Astrocyte of the spinal cord (primary cell): ENCODE results near the gene GOLGA1.
"Not testable (repeated sequence)": the region's sequence is repeated elsewhere in the genome, so short reads cannot be mapped to it uniquely, and the experiment has no call there.

Experiments
- DNase-seq: peaks from one replicate; pipeline ENCODE4 v3.0.0; 2011; ENCODE audit warnings: low read depth, low spot score
- H3K4me3 ChIP-seq: 2 replicates; pipeline ENCODE4 v1.5.1; 2011; ENCODE audit warnings: low read depth, mild to moderate bottlenecking, low read length, moderate library complexity
- in situ Hi-C: cut with HindIII; loops from 2 replicates; pipeline ENCODE4 v1.10.0; 2017; ENCODE audit warnings: low sequenced_read_pairs
- TF ChIP-seq, protein P1 (sequence below): IDR thresholded peaks from 2 replicates; pipeline ENCODE4 v1.5.1; 2012; ENCODE audit warnings: low read depth, mild to moderate bottlenecking, low read length, inconsistent platforms

GOLGA1 gene

DNA sequence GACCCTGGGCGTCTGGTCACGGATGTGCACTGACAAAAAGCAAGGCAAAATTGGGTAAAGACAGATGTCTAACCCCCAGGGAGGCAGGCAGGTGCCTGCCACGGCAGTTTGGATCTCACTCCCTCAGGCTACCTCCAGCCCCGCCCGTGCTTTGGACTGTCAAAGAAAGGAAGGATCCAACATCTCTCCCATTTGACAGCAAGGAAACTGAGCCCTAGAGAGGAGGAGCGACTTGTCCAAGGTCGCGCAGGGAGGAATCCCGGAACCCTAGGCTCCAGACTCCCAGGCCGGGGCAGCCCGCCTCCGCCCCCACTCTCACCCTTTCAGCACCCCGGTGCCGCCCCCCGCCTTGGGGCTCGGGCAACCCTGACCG, 376 bp downstream of the GOLGA1 start:
- TF ChIP-seq, protein P1, sequence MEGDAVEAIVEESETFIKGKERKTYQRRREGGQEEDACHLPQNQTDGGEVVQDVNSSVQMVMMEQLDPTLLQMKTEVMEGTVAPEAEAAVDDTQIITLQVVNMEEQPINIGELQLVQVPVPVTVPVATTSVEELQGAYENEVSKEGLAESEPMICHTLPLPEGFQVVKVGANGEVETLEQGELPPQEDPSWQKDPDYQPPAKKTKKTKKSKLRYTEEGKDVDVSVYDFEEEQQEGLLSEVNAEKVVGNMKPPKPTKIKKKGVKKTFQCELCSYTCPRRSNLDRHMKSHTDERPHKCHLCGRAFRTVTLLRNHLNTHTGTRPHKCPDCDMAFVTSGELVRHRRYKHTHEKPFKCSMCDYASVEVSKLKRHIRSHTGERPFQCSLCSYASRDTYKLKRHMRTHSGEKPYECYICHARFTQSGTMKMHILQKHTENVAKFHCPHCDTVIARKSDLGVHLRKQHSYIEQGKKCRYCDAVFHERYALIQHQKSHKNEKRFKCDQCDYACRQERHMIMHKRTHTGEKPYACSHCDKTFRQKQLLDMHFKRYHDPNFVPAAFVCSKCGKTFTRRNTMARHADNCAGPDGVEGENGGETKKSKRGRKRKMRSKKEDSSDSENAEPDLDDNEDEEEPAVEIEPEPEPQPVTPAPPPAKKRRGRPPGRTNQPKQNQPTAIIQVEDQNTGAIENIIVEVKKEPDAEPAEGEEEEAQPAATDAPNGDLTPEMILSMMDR = no peak
- peak overlapping the region; percentile 87 for H3K4me3 ChIP-seq
- in situ Hi-C loops = no loop called here
- DNase-seq = no peak

DNA sequence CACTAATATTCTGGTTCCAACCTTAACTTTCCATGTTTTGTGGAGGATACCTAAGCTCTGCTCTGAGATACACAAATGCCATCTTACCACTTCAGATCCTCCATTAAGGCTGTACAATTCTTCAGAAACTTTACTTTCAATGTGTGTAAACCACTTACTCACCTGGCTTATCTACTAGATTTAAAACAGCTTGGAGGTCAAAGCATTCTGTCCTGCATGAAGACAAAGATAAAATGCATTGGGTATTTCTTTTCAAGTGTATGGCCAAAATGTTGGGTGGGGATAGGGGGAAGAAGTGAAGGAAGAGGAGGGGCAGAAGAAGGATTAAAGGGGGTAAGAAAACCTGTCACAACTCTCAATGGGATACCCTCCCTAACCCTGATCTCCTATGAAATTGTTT, 939 bp downstream of the GOLGA1 start:
- TF ChIP-seq, protein P1 = no peak
- DNase-seq = no peak
- in situ Hi-C loops = no loop called here
- H3K4me3 ChIP-seq = peak overlapping the region; percentile 87

DNA sequence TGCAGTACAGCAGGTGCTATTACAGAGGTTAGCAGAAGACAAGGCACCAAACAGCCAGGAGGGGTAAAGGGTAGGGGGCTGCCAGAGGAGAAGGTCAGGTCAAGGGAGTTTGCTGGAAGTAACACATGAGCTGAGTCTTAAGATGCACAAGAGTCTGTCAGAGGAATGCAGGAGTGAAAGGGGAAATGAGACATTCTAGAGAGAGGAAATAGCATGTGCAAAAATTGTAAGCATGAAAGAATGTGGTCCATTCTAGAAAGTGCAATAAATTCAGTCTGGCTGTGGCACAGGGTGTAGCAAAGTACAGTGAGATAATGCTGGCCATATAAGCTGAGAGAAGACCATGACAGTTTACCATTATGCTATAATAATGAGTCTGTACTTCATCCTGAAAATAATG, 6.6 kb downstream of the GOLGA1 start:
- in situ Hi-C loops = no loop called here
- DNase-seq = peak; percentile 33

DNA sequence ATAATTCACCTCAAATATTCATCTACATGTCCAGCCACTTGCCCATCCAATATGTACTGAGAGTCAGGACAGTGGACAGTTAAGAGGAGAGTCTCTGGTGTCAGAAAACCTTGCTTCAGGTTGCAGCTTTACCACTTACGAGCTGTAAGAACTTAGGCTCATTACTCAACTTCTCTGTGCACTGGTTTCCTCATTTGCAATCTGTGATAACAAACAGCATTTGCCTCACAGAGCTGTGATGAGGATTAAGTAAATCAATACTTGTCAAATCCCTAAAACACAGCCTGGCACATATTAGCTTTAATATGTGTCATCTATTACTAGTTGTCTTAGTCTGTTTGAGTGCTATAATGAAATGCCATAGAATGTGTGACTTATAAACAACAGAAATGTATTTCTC, 8.6 kb downstream of the GOLGA1 start:
- in situ Hi-C loops = no loop called here
- TF ChIP-seq, protein P1 = no peak

More for the DNA sequence above, 6.6 kb downstream of the GOLGA1 start:
- no peak overlapping the region for H3K4me3 ChIP-seq
- TF ChIP-seq, protein P1 = no peak

DNA sequence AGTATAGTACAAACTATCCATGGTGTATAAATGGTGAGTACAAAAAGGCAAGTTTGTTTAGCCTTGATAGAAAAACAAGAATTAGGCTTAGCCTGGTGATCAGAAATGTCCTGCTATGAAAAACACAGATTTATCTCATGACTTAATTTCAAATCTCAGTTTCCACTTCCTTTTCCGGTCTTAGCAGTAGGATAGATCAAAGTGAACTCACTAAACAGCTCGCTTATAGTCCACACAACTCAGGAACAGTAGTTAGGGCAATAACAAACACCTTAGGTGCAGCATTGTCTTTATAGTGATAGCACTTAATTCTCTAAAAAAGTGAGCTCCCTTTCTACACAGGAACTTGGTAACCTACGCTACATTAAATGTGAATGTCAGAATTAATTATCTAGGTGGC, 11.4 kb downstream of the GOLGA1 start:
- in situ Hi-C loops = no loop called here
- no peak for DNase-seq
- TF ChIP-seq, protein P1 = no peak
- H3K4me3 ChIP-seq = no peak overlapping the region

More for the DNA sequence above, 8.6 kb downstream of the GOLGA1 start:
- no peak for DNase-seq
- no peak overlapping the region for H3K4me3 ChIP-seq

DNA sequence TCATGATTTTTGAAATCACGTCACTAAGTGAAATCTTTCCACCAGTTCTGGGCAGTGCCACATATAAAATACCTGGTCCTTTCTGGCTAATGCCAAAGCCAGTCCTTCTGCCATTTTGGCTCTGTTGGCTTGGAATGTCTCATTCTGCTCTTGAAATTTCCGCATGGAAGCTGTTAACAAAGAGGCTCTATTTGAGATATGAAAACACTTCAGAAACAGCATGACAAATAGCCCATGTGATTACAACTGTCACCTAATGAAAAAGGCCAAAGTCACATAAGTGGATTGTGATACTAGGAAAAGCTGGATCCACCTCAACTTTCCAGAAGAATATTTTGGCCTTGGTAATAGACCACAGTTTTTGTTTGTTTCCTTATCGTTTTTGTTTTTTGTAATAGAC, 12.8 kb downstream of the GOLGA1 start:
- no peak for DNase-seq
- in situ Hi-C loops = no loop called here
- TF ChIP-seq, protein P1 = no peak
- no peak overlapping the region for H3K4me3 ChIP-seq

DNA sequence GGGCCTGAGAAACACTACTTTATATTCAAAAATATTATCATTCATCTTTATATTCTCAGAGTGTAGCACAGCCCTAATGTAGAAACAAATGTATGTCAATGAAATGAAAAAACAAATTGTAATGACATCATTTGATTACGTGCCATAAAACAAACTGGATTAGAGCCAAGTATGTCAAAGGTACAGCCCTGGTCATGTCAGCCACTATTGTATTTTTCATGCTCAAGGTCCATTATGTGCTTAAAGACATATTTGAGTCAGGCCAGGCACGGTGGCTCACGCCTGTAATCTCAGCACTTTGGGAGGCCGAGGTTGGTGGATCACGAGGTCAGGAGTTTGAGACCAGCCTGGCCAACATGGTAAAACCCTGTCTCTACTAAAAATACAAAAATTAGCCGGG, 20.5 kb downstream of the GOLGA1 start:
- in situ Hi-C loops, DNase-seq, H3K4me3 ChIP-seq: not testable (repeated sequence)
